ENCODE data around the gene ERVH48-1. TPM values are rescaled to one million over a fixed set of nuclear protein-coding genes. Genes with fewer than 3 reads are reported as not detected.
"Not testable (repeated sequence)": the region's sequence is repeated elsewhere in the genome, so short reads cannot be mapped to it uniquely, and the experiment has no call there.

Gene ERVH48-1
- total and polyA plus RNA-seq, 2 of the 8 experiments (the other 6 are each of a cell fraction or from before 2014, with no cell fraction given) = 4.2 to 17.7 TPM

DNA sequence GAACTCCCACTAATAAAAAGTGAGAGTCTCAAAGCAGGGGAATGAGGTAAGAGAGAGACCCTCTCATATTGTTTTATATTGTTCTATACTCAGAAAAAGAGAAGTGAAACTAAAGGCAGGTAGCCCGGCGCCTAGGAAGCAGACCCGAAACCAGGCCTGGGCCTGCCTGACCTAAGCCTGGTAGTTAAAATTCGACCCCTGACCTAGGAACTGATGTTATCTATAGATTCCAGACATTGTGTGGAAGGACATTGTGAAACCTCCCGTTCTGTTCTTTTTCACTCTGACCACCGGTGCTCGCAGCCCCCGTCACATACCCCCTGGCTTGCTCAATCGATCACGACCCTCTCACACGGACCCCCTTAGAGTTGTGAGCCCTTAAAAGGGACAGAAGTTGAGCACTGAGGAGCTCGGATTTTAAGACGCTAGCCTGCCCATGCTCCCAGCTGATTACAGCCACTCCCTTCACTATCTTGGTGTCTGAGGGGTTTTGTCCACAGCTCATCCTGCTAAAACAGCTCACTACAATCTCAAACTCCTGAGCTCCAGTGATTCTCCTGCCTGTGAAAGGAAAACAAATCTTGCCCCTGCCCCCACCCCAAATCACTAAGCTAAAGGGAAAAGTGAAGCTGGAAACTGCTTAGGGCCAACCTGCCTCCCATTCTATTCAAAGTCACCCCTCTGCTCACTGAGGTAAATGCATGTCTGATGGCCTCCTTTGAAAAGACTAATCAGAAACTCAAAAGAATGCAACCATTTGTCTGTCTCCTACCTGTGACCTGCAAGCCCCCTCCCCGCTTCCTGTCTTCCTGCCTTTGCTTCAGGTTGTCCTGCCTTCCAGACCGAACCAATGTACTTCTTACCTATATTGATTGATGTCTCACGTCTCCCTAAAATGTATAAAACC lies 11.9 kb upstream of the ERVH48-1 start:
- peak overlapping the region; percentile 29 to 52; a peak in 3 of 4 replicates for H3K4me2 ChIP-seq (ENCODE audit: insufficient read depth in 1 of 2, low read depth in 2 of 2, low read length in 2 of 2)
- POLR2A ChIA-PET (ENCODE audit: partially characterized antibody) = interaction anchor here (0.8 to 3.6 kb wide), 10 partner anchors 8 to 55 kb away, joined by 3 to 37 read pairs (median 4); partner anchors contain the start of gene ERVH48-1
- peak overlapping the region in 2 of 4 experiments; percentile 29 to 42; a peak in 2 of 7 replicates for H3K9ac ChIP-seq (replicated peaks in 1 of 4; ENCODE audit: extremely low read depth in 1 of 4, low read depth in 3 of 4, low read length in 3 of 4)

More for the DNA sequence above, 11.9 kb upstream of the ERVH48-1 start:
- not testable (repeated sequence) for H3K79me2 ChIP-seq (ENCODE audit: control insufficient read depth in 1 of 2, insufficient read depth in 2 of 2, low read length in 2 of 2); H3K56ac ChIP-seq (replicated peaks; ENCODE audit: insufficient read length, low read depth, low read length); H4K5ac ChIP-seq (ENCODE audit: insufficient read length, low read depth, low read length); H3K4me3 ChIP-seq (ENCODE audit: extremely low read depth in 1 of 4, insufficient read depth in 2 of 4, low read depth in 3 of 4, low read length in 4 of 4); H3K27me3 ChIP-seq (replicated peaks in 1 of 4; ENCODE audit: control insufficient read depth in 3 of 4, extremely low read depth in 1 of 4, insufficient read depth in 3 of 4, low read length in 3 of 4); H3K23me2 ChIP-seq (ENCODE audit: low read depth, low read length); H3K79me1 ChIP-seq (ENCODE audit: low read depth, low read length); H3K23ac ChIP-seq (ENCODE audit: insufficient read length); H3K9me3 ChIP-seq (ENCODE audit: insufficient read depth in 2 of 2, low read depth in 1 of 2, low read length in 1 of 2); H2BK120ac ChIP-seq (replicated peaks; ENCODE audit: low read depth, low read length); H4K8ac ChIP-seq (ENCODE audit: extremely low read depth, insufficient read depth, low read length); H2AFZ ChIP-seq (ENCODE audit: low read length); H3K36me3 ChIP-seq (ENCODE audit: control insufficient read depth in 2 of 4, insufficient read depth in 4 of 4, low read length in 3 of 4); FAIRE-seq; H3K14ac ChIP-seq (ENCODE audit: insufficient read length); H3K4ac ChIP-seq (replicated peaks; ENCODE audit: insufficient read length, low read depth, low read length); H4K20me1 ChIP-seq (replicated peaks in 1 of 2; ENCODE audit: control insufficient read depth in 1 of 2, insufficient read depth in 2 of 2, low read length in 2 of 2); H2BK15ac ChIP-seq (ENCODE audit: low read length)
- H2BK12ac ChIP-seq (ENCODE audit: low read depth, low read length) = peak overlapping the region; percentile 92
- DNase-seq (ENCODE audit: low read depth in 1 of 2, low spot score in 2 of 2) = peak in 1 of 2 experiments; percentile 69
- H4K91ac ChIP-seq (replicated peaks; ENCODE audit: insufficient read length, low read length) = peak overlapping the region; percentile 88
- peaks cover 0 to 25% (median 12%) of the 10 kb centered on the region in 4 experiments; a peak in 6 of 7 replicates for H3K4me1 ChIP-seq (replicated peaks in 1 of 4; ENCODE audit: control insufficient read depth in 3 of 4, insufficient read depth in 4 of 4, low read length in 3 of 4)
- peak overlapping the region; percentile 67 for H2AK5ac ChIP-seq (ENCODE audit: low read depth, low read length)
- TF ChIP-seq TAF1 (IDR thresholded peaks at IDR 0.05; ENCODE audit: low read depth, low read length) (peak; percentile 45; the same call in 1 of the 2 replicates), ASH2L (IDR thresholded peaks at IDR 0.05; ENCODE audit: low read length) (peak; percentile 42), SP1 (IDR thresholded peaks at IDR 0.05; ENCODE audit: low read depth, low read length) (0 out of 2 replicates have a peak, but pooled peaks have one; percentile 18), YY1 (IDR thresholded peaks at IDR 0.05; ENCODE audit: low read depth, low read length) (0 out of 2 replicates have a peak, but pooled peaks have one; percentile 27), NANOG (IDR thresholded peaks at IDR 0.05; ENCODE audit: insufficient read depth, low read depth, low read length, poor library complexity, severe bottlenecking) (peak; percentile 19)
- WGBS, 2 experiments (ENCODE audit: extremely low coverage in 1 of 2, insufficient coverage in 1 of 2, insufficient read length in 1 of 2, insufficient replicate concordance in 2 of 2, low coverage in 1 of 2, low lambda C conversion rate in 2 of 2, missing lambda C conversion rate in 1 of 2) = 37% methylated on average over 16 of the region's 16 CpGs; no CpG with 5 or more reads in 1 of the 2 experiments
- peak overlapping the region; percentile 73 for H3K27ac ChIP-seq (ENCODE audit: low read depth, low read length)
- peak overlapping the region; percentile 100; the same call in 1 of the 2 replicates for H2BK20ac ChIP-seq (ENCODE audit: low read length)
- CTCF ChIA-PET (ENCODE audit: partially characterized antibody) = interaction anchor here (1.1 to 3.2 kb wide), 3 partner anchors 9 to 23 kb away, joined by 3 to 10 read pairs (median 9); no protein-coding TSS in a partner anchor
- H3K18ac ChIP-seq (ENCODE audit: extremely low read depth, low read length) = peak overlapping the region; percentile 98
- H2BK5ac ChIP-seq (ENCODE audit: low read depth, low read length) = peak overlapping the region; percentile 98
